Trophoblast cell (in vitro differentiated cells and primary cell): ENCODE measurements around the gene PLCG1.
A peak's percentile ranks its signal among the peaks of the same experiment; 100 is the strongest.

Experiments used
- DNase-seq, 2 donors: peaks; one replicate each; pipeline ENCODE4 v3.0.0-alpha.2; 2016
- H2AFZ ChIP-seq: 2 replicates; pipeline ENCODE4 v1.6.1; 2013; ENCODE audit warnings: low read length, moderate library complexity, mild to moderate bottlenecking; ENCODE audit not compliant: insufficient read depth, poor library complexity
- H2AK5ac ChIP-seq: 2 replicates; pipeline ENCODE4 v1.6.1; 2013; ENCODE audit warnings: mild to moderate bottlenecking, low read length
- H2BK120ac ChIP-seq: 2 replicates; pipeline ENCODE4 v1.6.1; 2013; ENCODE audit warnings: low read length, mild to moderate bottlenecking, moderate library complexity; ENCODE audit not compliant: insufficient read depth, poor library complexity
- H2BK12ac ChIP-seq: 2 replicates; pipeline ENCODE4 v1.6.1; 2013; ENCODE audit warnings: mild to moderate bottlenecking, low read length, moderate library complexity
- H2BK5ac ChIP-seq: 2 replicates; pipeline ENCODE4 v1.6.1; 2013; ENCODE audit warnings: low read length, low read depth, moderate library complexity, mild to moderate bottlenecking; ENCODE audit not compliant: poor library complexity
- H3K14ac ChIP-seq: 2 replicates; pipeline ENCODE4 v1.6.1; 2013; ENCODE audit warnings: mild to moderate bottlenecking, low read length
- H3K18ac ChIP-seq: 2 replicates; pipeline ENCODE4 v1.6.1; 2013; ENCODE audit warnings: mild to moderate bottlenecking, low read length
- H3K23ac ChIP-seq: 2 replicates; pipeline ENCODE4 v1.6.1; 2013; ENCODE audit warnings: low read length
- H3K27ac ChIP-seq: 2 replicates; pipeline ENCODE4 v1.5.1; 2013; ENCODE audit warnings: low read depth, mild to moderate bottlenecking, inconsistent platforms, low read length, moderate library complexity
- H3K27me3 ChIP-seq: 2 replicates; pipeline ENCODE4 v1.6.1; 2013; ENCODE audit warnings: inconsistent platforms, mild to moderate bottlenecking, low read length, moderate library complexity; ENCODE audit not compliant: insufficient read depth
- H3K36me3 ChIP-seq, 2 experiments: 1 replicate in 1 of 2; 2 replicates in 1 of 2; pipeline ENCODE4 v1.6.1; 2013; ENCODE audit warnings: low read length in 2 of 2, mild to moderate bottlenecking in 2 of 2, moderate library complexity in 1 of 2; ENCODE audit not compliant: insufficient read depth in 2 of 2, control insufficient read depth in 1 of 2
- H3K4ac ChIP-seq: 2 replicates; pipeline ENCODE4 v1.6.1; 2013; ENCODE audit warnings: low read depth, mild to moderate bottlenecking, low read length, moderate library complexity
- H3K4me1 ChIP-seq, 2 experiments: 1 replicate in 1 of 2; 2 replicates in 1 of 2; pipeline ENCODE4 v1.6.1; 2013; ENCODE audit warnings: low read length in 2 of 2, mild to moderate bottlenecking in 2 of 2, moderate library complexity in 1 of 2; ENCODE audit not compliant: insufficient read depth in 2 of 2, control insufficient read depth in 1 of 2
- H3K4me2 ChIP-seq: 2 replicates; pipeline ENCODE4 v1.6.1; 2013; ENCODE audit warnings: inconsistent platforms, mild to moderate bottlenecking, low read length, moderate library complexity
- H3K4me3 ChIP-seq: 2 replicates; pipeline ENCODE4 v1.5.1; 2013; ENCODE audit warnings: mild to moderate bottlenecking, low read depth, low read length, inconsistent platforms
- H3K79me1 ChIP-seq: one replicate; pipeline ENCODE4 v1.6.1; 2013; ENCODE audit warnings: low read length
- H3K79me2 ChIP-seq: 2 replicates; pipeline ENCODE4 v1.6.1; 2013; ENCODE audit warnings: low read length, mild to moderate bottlenecking; ENCODE audit not compliant: control insufficient read depth, insufficient read depth, poor library complexity
- H3K9ac ChIP-seq: 2 replicates; pipeline ENCODE4 v1.6.1; 2013; ENCODE audit warnings: mild to moderate bottlenecking, low read length
- H3K9me3 ChIP-seq: 2 replicates; pipeline ENCODE4 v1.6.1; 2013; ENCODE audit warnings: low read depth, mild to moderate bottlenecking, control low read depth, inconsistent platforms, low read length; ENCODE audit not compliant: insufficient read depth
- H4K12ac ChIP-seq: 2 replicates; pipeline ENCODE4 v1.6.1; 2013; ENCODE audit warnings: low read depth, mild to moderate bottlenecking, low read length, moderate library complexity
- H4K8ac ChIP-seq: 2 replicates; pipeline ENCODE4 v1.6.1; 2013; ENCODE audit warnings: low read depth, mild to moderate bottlenecking, low read length, moderate library complexity
- H4K91ac ChIP-seq: one replicate; pipeline ENCODE4 v1.6.1; 2013; ENCODE audit warnings: low read depth, mild to moderate bottlenecking, low read length, moderate library complexity
- WGBS: extraction: QIAGEN DNeasy Blood & Tissue Kit; methylation state at CpG from one replicate; pipeline ENCODE4 v1.1.7; 2013; ENCODE audit warnings: missing lambda C conversion rate; ENCODE audit not compliant: insufficient read length, insufficient coverage; ENCODE audit errors: extremely low coverage; 5-methylcytosine and 5-hydroxymethylcytosine counted together

Gene PLCG1

DNA sequence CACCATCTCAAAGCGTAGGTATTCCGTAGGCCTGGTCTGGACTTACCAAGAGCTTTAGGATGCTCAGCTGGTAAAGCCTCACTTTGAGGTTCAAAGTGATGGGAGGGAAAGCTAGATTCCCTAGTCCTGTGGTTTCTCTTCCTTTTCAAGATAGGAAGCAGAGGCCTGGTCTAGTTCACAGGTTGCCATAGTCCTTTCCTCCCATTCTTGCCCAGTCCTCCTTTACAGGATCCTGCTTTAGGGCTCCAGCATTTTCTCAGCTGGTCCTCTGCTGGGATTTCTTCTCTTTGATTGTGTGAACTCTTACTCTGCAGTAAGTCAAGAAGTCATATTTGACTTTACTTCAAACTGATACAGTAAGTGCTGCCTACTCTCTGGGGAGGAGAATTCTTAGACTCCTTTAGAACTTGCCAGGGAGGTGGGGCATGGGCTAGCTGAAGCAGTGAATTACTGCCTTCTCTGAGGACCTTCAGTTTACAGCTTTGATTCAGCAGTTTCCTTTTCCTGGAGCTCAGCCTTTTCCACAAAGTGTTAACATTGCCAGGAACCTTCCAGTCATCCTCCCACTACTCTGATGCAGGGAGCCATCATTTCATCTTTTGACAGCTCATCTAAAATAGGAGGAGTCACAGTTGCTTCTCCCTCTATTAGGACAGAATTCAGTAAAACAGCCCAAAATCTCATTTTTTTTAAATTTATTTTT lies 42.8 kb upstream of the PLCG1 start:
- no peak overlapping the region for H3K23ac ChIP-seq
- H3K79me2 ChIP-seq = no peaks in the 10 kb centered on the region
- H2AFZ ChIP-seq = no peak overlapping the region
- WGBS = no CpG with 5 or more reads among the region's 2 CpGs
- no peak overlapping the region for H2BK5ac ChIP-seq
- H3K4me2 ChIP-seq = no peak overlapping the region
- H3K4ac ChIP-seq = no peak overlapping the region
- H3K79me1 ChIP-seq = no peaks in the 10 kb centered on the region
- H3K4me1 ChIP-seq = no peaks in the 10 kb centered on the region
- H3K18ac ChIP-seq = no peak overlapping the region
- H4K91ac ChIP-seq = no peak overlapping the region
- no peak overlapping the region for H3K14ac ChIP-seq
- DNase-seq = no peak
- H4K12ac ChIP-seq = no peak overlapping the region
- H3K4me3 ChIP-seq = no peak overlapping the region
- H4K8ac ChIP-seq = no peak overlapping the region
- H3K36me3 ChIP-seq = peaks cover 19 to 51% of the 10 kb centered on the region in 2 experiments
- H3K27me3 ChIP-seq = no peaks in the 10 kb centered on the region
- no peak overlapping the region for H2BK12ac ChIP-seq
- H3K9me3 ChIP-seq = no peaks in the 10 kb centered on the region
- H2BK120ac ChIP-seq = no peak overlapping the region
- no peak overlapping the region for H3K9ac ChIP-seq
- no peak overlapping the region for H3K27ac ChIP-seq
- no peak overlapping the region for H2AK5ac ChIP-seq

- Histone ChIP-seq H3K79me1 (no peaks in the 10 kb centered on the region), H3K23ac (no peak overlapping the region), H4K91ac (no peak overlapping the region), H3K27me3 (no peaks in the 10 kb centered on the region), H2BK12ac (no peak overlapping the region), H2BK120ac (no peak overlapping the region), H3K4me1 (no peaks in the 10 kb centered on the region), H3K18ac (no peak overlapping the region), H3K9ac (no peak overlapping the region), H3K14ac (no peak overlapping the region), H4K8ac (no peak overlapping the region), H3K4ac (no peak overlapping the region), H3K4me2 (no peak overlapping the region), H3K27ac (no peak overlapping the region), H3K4me3 (no peak overlapping the region), H2BK5ac (no peak overlapping the region), H4K12ac (no peak overlapping the region), H3K79me2 (no peaks in the 10 kb centered on the region), H2AFZ (no peak overlapping the region), H3K36me3 (peaks cover 22 to 54% of the 10 kb centered on the region in 2 experiments), H3K9me3 (no peaks in the 10 kb centered on the region), H2AK5ac (no peak overlapping the region)
- WGBS = 100% methylated on average over 1 of the region's 7 CpGs
- DNase-seq = peak in 1 of 2 donors; percentile 78
These were observed 42.0 kb upstream of the PLCG1 start for GRCh38 chr20:41095110-41095969.

DNA sequence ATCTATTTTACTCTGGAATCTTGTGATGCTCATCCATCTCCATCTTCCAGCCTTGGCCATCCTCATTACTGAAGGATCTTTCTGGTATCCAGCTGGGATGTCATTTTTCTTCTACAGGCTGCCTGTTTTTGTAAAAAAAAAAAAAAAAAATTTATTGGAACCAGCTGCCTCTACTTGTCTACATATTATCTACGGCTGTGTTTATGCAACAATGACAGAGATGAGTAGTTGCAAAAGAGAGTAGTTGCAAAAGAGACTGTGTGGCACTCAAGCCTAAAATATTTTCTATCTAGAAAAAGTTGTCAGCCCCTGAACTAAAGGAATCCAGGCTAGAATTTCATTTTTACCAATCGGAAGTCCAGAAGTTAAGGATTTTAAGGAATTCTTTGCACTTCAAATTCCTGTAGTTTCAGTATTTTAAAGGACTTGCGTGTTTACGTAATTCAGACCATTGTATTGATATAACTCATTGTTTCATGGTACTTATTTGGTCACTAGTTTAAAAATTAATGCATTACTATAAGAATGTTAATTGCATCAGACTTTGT lies 38.6 kb upstream of the PLCG1 start:
- Histone ChIP-seq H3K79me1 (no peaks in the 10 kb centered on the region), H3K27ac (no peak overlapping the region), H4K8ac (no peak overlapping the region), H3K79me2 (no peaks in the 10 kb centered on the region), H2BK5ac (no peak overlapping the region), H4K12ac (no peak overlapping the region), H3K9me3 (no peaks in the 10 kb centered on the region), H3K14ac (no peak overlapping the region), H2AK5ac (no peak overlapping the region), H2BK12ac (no peak overlapping the region), H3K4me3 (no peak overlapping the region), H3K27me3 (no peaks in the 10 kb centered on the region), H3K9ac (no peak overlapping the region), H3K36me3 (peaks cover 16 to 47% of the 10 kb centered on the region in 2 experiments), H3K18ac (no peak overlapping the region), H3K4me1 (no peaks in the 10 kb centered on the region), H3K4me2 (no peak overlapping the region), H4K91ac (no peak overlapping the region), H2BK120ac (no peak overlapping the region), H2AFZ (no peak overlapping the region), H3K4ac (no peak overlapping the region), H3K23ac (no peak overlapping the region)
- no CpG with 5 or more reads among the region's 4 CpGs for WGBS
- peak; percentile 54 to 95 for DNase-seq

- H2BK12ac ChIP-seq = no peak overlapping the region
- H2BK120ac ChIP-seq = no peak overlapping the region
- no peak overlapping the region for H3K27ac ChIP-seq
- H3K4me2 ChIP-seq = no peak overlapping the region
- no CpG with 5 or more reads among the region's 9 CpGs for WGBS
- H3K79me2 ChIP-seq = no peaks in the 10 kb centered on the region
- H3K23ac ChIP-seq = no peak overlapping the region
- H2AK5ac ChIP-seq = no peak overlapping the region
- DNase-seq = no peak
- H2AFZ ChIP-seq = no peak overlapping the region
- H3K4ac ChIP-seq = no peak overlapping the region
- H3K18ac ChIP-seq = no peak overlapping the region
- peaks cover 15 to 44% of the 10 kb centered on the region in 2 experiments for H3K36me3 ChIP-seq
- H3K4me3 ChIP-seq = no peak overlapping the region
- H3K27me3 ChIP-seq = no peaks in the 10 kb centered on the region
- no peak overlapping the region for H4K91ac ChIP-seq
- no peak overlapping the region for H4K8ac ChIP-seq
- no peaks in the 10 kb centered on the region for H3K79me1 ChIP-seq
- no peak overlapping the region for H4K12ac ChIP-seq
- no peaks in the 10 kb centered on the region for H3K9me3 ChIP-seq
- H2BK5ac ChIP-seq = no peak overlapping the region
- no peaks in the 10 kb centered on the region for H3K4me1 ChIP-seq
- H3K9ac ChIP-seq = no peak overlapping the region
- H3K14ac ChIP-seq = no peak overlapping the region
These were observed 37.3 kb upstream of the PLCG1 start for GRCh38 chr20:41100001-41100480.
